ENCODE data around the gene SFXN4.
"Not testable (repeated sequence)": the region's sequence is repeated elsewhere in the genome, so short reads cannot be mapped to it uniquely, and the experiment has no call there.

Gene SFXN4

GRCh38 chr10:119153661-119154060 lies 11.9 kb downstream of the SFXN4 start:
- no peak overlapping the region for H3K4me3 ChIP-seq (ENCODE audit: low read depth, low read length)
- no peak for TF ChIP-seq CTCF (IDR thresholded peaks at IDR 0.05; ENCODE audit: borderline replicate concordance, insufficient read depth, low read depth, low read length)

GRCh38 chr10:119153041-119153440 lies 12.5 kb downstream of the SFXN4 start:
- no peak for TF ChIP-seq CTCF (IDR thresholded peaks at IDR 0.05; ENCODE audit: borderline replicate concordance, insufficient read depth, low read depth, low read length)
- H3K4me3 ChIP-seq (ENCODE audit: low read depth, low read length), result no peak overlapping the region

DNA sequence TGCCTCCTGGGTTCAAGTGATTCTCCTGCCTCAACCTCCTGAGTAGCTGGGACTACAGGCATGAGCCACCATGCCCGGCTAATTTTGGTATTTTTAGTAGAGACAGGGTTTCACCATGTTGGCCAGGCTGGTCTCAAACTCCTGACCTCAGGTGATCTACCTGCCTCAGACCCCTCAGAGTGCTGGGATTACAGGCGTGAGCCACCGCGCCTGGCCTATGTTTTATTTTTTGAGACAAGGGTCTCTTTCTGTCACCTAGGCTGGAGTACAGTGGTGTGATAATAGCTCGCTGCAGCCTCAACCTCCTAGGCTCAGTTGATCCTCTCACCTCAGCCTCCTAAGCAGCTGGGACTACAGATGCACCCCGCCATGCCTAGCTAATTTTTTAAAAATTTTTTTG lies 13.9 kb downstream of the SFXN4 start:
- H3K4me3 ChIP-seq (ENCODE audit: low read depth, low read length), result not testable (repeated sequence)

- H3K4me3 ChIP-seq (ENCODE audit: low read depth, low read length), result no peak overlapping the region
- TF ChIP-seq CTCF (IDR thresholded peaks at IDR 0.05; ENCODE audit: borderline replicate concordance, insufficient read depth, low read depth, low read length), result no peak
Measured at GRCh38 chr10:119149729-119150128, 15.8 kb downstream of the SFXN4 start.

DNA sequence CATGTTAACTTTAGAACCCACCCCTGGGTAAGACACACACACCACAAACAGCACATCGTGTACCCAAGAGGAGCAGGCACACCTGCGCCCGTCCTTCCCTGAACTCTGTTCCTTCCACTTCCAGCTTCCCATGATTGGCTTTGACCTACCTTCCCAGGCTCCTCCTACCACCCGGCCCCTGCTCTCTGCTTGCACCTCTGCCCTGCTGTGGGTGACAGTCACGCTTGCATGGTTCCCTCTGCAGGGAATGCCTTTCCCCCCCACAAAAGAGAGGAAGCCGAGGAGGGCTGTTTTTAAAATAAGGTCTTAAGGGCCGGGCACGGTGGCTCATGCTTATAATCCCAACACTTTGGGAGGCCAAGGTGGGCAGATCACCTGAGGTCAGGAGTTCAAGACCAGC lies 16.4 kb downstream of the SFXN4 start:
- no peak overlapping the region for H3K4me3 ChIP-seq (ENCODE audit: low read depth, low read length)
- no peak for TF ChIP-seq CTCF (IDR thresholded peaks at IDR 0.05; ENCODE audit: borderline replicate concordance, insufficient read depth, low read depth, low read length)

- no peak for TF ChIP-seq CTCF (IDR thresholded peaks at IDR 0.05; ENCODE audit: borderline replicate concordance, insufficient read depth, low read depth, low read length)
- H3K4me3 ChIP-seq (ENCODE audit: low read depth, low read length), result no peak overlapping the region
Measured at GRCh38 chr10:119143657-119144056, 21.9 kb downstream of the SFXN4 start.

DNA sequence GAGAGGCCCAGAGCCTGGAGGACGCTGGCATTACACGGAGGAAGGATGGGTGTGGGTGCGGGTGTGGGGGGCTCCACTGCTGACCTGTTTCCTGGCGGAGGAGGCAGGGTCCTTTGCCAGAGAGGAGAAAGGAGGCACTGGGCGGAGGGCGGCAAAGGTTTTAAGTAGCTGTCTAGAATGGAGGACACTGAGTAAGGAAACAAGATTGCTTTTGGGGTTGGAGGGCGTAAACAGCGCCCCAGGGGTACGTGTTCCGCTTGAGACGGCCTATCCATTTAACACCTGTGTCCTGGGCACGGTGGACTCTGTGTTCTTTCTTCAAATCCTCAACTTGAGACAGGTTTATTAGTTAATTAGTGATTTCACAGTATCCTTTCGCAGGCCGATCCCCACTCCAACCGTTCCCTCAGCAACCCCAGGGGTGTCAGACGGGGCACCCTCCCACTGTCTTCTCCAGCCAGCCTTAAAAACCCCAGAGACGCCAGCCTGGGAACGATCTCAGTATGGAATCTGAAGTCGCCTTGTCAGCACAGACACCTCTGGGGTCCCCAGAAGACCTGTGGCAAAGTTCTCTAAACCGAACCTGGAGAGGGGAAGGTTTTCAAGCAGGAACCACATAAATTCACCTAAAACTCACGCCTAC lies 24.8 kb downstream of the SFXN4 start:
- TF ChIP-seq CTCF (IDR thresholded peaks at IDR 0.05; ENCODE audit: borderline replicate concordance, insufficient read depth, low read depth, low read length), result no peak
- no peak overlapping the region for H3K4me3 ChIP-seq (ENCODE audit: low read depth, low read length)
